Endothelial cell of umbilical vein (primary cell): ENCODE data around the gene NRDC. TPM values are rescaled to one million over a fixed set of nuclear protein-coding genes. Genes with fewer than 3 reads are reported as not detected.
"Not testable (repeated sequence)": the region's sequence is repeated elsewhere in the genome, so short reads cannot be mapped to it uniquely, and the experiment has no call there.

Experiments
- BruUV-seq: library from RNA; stranded (reverse); fragments of 400-500 nt; replicated peaks from 2 replicates; lab custom pipeline; 2021; lab: Mats Ljungman, UMichigan
- CTCF ChIA-PET: fragments of 300-600, 350-600 bp; sonication (Branson Sonifier 250); formaldehyde crosslinking; loops from one replicate; lab custom pipeline; 2021; ENCODE audit warnings: antibody characterized with exemption, inconsistent platforms; lab: Charles Lee
- POLR2A ChIA-PET: fragments of 300-600, 350-600 bp; sonication (Branson Sonifier 250); formaldehyde crosslinking; loops from one replicate; lab custom pipeline; 2021; ENCODE audit warnings: antibody characterized with exemption, inconsistent platforms; lab: Charles Lee
- DNase-seq: peaks from one replicate; pipeline ENCODE4 v3.0.0-alpha.2; 2011; ENCODE audit warnings: low read depth, low spot score
- FAIRE-seq: peaks from 2 replicates; lab custom pipeline; 2011; peaks lifted over from hg19 to GRCh38; lab: Jason Lieb, UNC
- H2AFZ ChIP-seq: 2 replicates; pipeline ENCODE4 v1.6.0; 2012; ENCODE audit warnings: low read depth, low read length, control low read depth, inconsistent platforms
- H3K27ac ChIP-seq: 2 replicates; pipeline ENCODE4 v1.5.1; 2011; ENCODE audit warnings: low read depth, mild to moderate bottlenecking, control low read depth, low read length, moderate library complexity; ENCODE audit not compliant: insufficient read depth
- H3K27me3 ChIP-seq, 2 experiments: 2 replicates each; pipeline versions ENCODE4 v1.6.0 to v1.6.1; 2011; ENCODE audit warnings: low read length in 2 of 2, mixed read lengths in 1 of 2; ENCODE audit not compliant: control insufficient read depth in 2 of 2, insufficient read depth in 2 of 2
- H3K36me3 ChIP-seq, 2 experiments: 2 replicates in 1 of 2; 3 replicates in 1 of 2; pipeline ENCODE4 v1.5.1; 2011; ENCODE audit warnings: low read length in 2 of 2, mild to moderate bottlenecking in 1 of 2, moderate library complexity in 1 of 2; ENCODE audit not compliant: control insufficient read depth in 2 of 2, insufficient read depth in 2 of 2; ENCODE audit errors: extremely low read depth in 1 of 2
- H3K4me1 ChIP-seq: 3 replicates; pipeline ENCODE4 v1.5.1; 2011; ENCODE audit warnings: mild to moderate bottlenecking, low read length; ENCODE audit not compliant: control insufficient read depth, insufficient read depth; ENCODE audit errors: extremely low read depth
- H3K4me2 ChIP-seq: 2 replicates; pipeline ENCODE4 v1.6.1; 2011; ENCODE audit warnings: low read length, control low read depth, mixed read lengths; ENCODE audit not compliant: insufficient read depth
- H3K4me3 ChIP-seq, 3 experiments: fragments of 200-600 bp in 1 of 3; sonication (generic), shearing (Covaris generic) in 1 of 3; replicated peaks in 1 of 3; 2 replicates each; pipeline ENCODE4 v1.5.1; 2011 to 2016; ENCODE audit warnings: control low read depth in 3 of 3, low read length in 3 of 3, mild to moderate bottlenecking in 2 of 3, inconsistent platforms in 1 of 3, low read depth in 1 of 3, moderate library complexity in 1 of 3; ENCODE audit not compliant: insufficient read depth in 1 of 3
- H3K79me2 ChIP-seq: 2 replicates; pipeline ENCODE4 v1.6.0; 2012; ENCODE audit warnings: low read length, inconsistent platforms; ENCODE audit not compliant: control insufficient read depth, insufficient read depth
- H3K9ac ChIP-seq: replicated peaks from 2 replicates; pipeline ENCODE3; 2011; ENCODE audit warnings: low read length, control low read depth; ENCODE audit not compliant: insufficient read depth; ENCODE audit errors: extremely low read depth
- H3K9me1 ChIP-seq: replicated peaks from 3 replicates; pipeline ENCODE4 v1.6.0; 2011; ENCODE audit warnings: mild to moderate bottlenecking, low read length; ENCODE audit not compliant: control insufficient read depth, insufficient read depth; ENCODE audit errors: extremely low read depth
- H3K9me3 ChIP-seq: replicated peaks from 2 replicates; pipeline ENCODE4 v1.5.1; 2012; ENCODE audit warnings: low read length, inconsistent platforms; ENCODE audit not compliant: control insufficient read depth, insufficient read depth
- H4K20me1 ChIP-seq: replicated peaks from 2 replicates; pipeline ENCODE3; 2011; ENCODE audit warnings: mild to moderate bottlenecking, low read length; ENCODE audit not compliant: control insufficient read depth, insufficient read depth; ENCODE audit errors: extremely low read depth
- CTCF ChIP-seq, 2 donors: IDR thresholded peaks; 1 replicate in 1 of 2; 2 replicates in 1 of 2; pipeline ENCODE4 v1.5.1; 2011; ENCODE audit warnings: low read length in 2 of 2, mild to moderate bottlenecking in 2 of 2, moderate library complexity in 2 of 2, control low read depth in 1 of 2, inconsistent platforms in 1 of 2, low read depth in 1 of 2; ENCODE audit not compliant: insufficient read depth in 1 of 2; ENCODE audit errors: extremely low read depth in 1 of 2
- EZH2 ChIP-seq: IDR thresholded peaks from 2 replicates; pipeline ENCODE4 v1.6.1; 2012; ENCODE audit warnings: borderline replicate concordance, low read depth, mild to moderate bottlenecking, moderate library complexity, low read length, inconsistent platforms; ENCODE audit not compliant: severe bottlenecking
- FOS ChIP-seq: IDR thresholded peaks from 2 replicates; pipeline ENCODE4 v1.6.1; 2011; ENCODE audit warnings: mild to moderate bottlenecking, low read length, moderate library complexity, borderline replicate concordance; ENCODE audit not compliant: insufficient read depth
- GATA2 ChIP-seq: IDR thresholded peaks from 2 replicates; pipeline ENCODE4 v1.7.0; 2011; ENCODE audit warnings: low read depth, mild to moderate bottlenecking, moderate library complexity, mixed read lengths, low read length; ENCODE audit not compliant: insufficient read length, insufficient read depth
- JUN ChIP-seq: IDR thresholded peaks from 2 replicates; pipeline ENCODE4 v1.6.1; 2011; ENCODE audit warnings: borderline replicate concordance, low read depth; ENCODE audit not compliant: insufficient read length, insufficient read depth
- MAX ChIP-seq: IDR thresholded peaks from 2 replicates; pipeline ENCODE4 v1.6.1; 2011; ENCODE audit not compliant: insufficient read depth, insufficient read length
- MYC ChIP-seq: IDR thresholded peaks from one replicate; pipeline ENCODE4 v1.6.1; 2011; ENCODE audit warnings: mild to moderate bottlenecking, low read depth, low read length
- POLR2A ChIP-seq: IDR thresholded peaks from 2 replicates; pipeline ENCODE4 v1.6.1; 2012; ENCODE audit warnings: low read depth, mild to moderate bottlenecking, control low read depth, low read length
- POLR2AphosphoS5 ChIP-seq: IDR thresholded peaks from 2 replicates; pipeline ENCODE4 v1.6.1; 2012; ENCODE audit warnings: low read depth, mild to moderate bottlenecking, control low read depth, low read length, moderate library complexity; ENCODE audit not compliant: insufficient read depth
- dilution Hi-C: fragments of 300-500 bp; cut with MboI; formaldehyde crosslinking; loops from one replicate; pipeline ENCODE4 v1.15.0; 2019; ENCODE audit warnings: low sequenced_read_pairs; ENCODE audit not compliant: extremely low pct_ligation_motif_present
- intact Hi-C: fragments of 100-400 bp; cut with micrococcal nuclease; formaldehyde crosslinking; loops from one replicate; pipeline ENCODE4 v1.10.0; 2022
- polyA plus RNA-seq, 4 experiments: library from polyadenylated mRNA; depleted of rRNA in 3 of 4; stranded (reverse) in 3 of 4; unstranded in 1 of 4; fragments of >200 nt; gene quantifications; 2 replicates each; pipeline versions ENCODE4 v1.2.1 to v1.2.3, GENCODE V29; 2011 to 2012; ENCODE audit warnings: missing spikeins in 1 of 4
- total RNA-seq: library from RNA; stranded (reverse); gene quantifications from 2 replicates; pipeline ENCODE4 v1.2.3, GENCODE V29; 2021

The NRDC gene
- total and polyA plus RNA-seq, 2 donors (not counting 3 experiments of a cell fraction or from before 2014, with no cell fraction given) = 41.8 to 146 TPM

DNA sequence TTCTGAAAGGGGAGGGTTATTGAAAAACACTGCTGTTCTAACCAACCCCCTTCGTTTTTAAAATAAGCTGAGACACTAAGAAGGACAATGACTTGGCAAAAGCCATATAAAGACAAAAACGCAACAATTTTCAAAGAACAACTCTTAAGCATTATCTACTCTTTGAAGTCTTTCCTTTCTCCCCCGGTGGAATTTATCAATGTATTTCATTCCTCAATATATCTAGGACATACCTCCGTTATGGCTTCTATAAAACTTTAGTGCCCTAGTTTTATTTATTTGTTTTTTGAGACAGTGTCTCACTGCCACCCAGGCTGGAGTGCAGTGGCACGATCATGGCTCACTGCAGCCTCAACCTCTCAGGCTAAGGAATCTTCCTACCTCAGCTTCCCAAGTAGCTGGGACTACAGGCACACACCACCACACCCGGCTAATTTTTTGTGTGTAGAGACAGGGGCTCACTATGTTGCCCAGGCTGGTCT, 3.2 kb downstream of the NRDC start:
- dilution Hi-C loops = no loop called here
- no peak for DNase-seq
- H3K9ac ChIP-seq = no peak overlapping the region
- H3K36me3 ChIP-seq = no peaks in the 10 kb centered on the region
- no peak for FAIRE-seq
- peaks cover 74% of the 10 kb centered on the region for H3K79me2 ChIP-seq
- no TSS peak for BruUV-seq
- no peak overlapping the region for H3K27ac ChIP-seq
- intact Hi-C loops = loop anchor here (5.0 kb wide), 1 partner anchor 492 kb away; the partner anchor contains the start of gene CC2D1B
- peak overlapping the region; percentile 81 for H3K4me2 ChIP-seq
- POLR2A ChIA-PET = no interaction called here
- H2AFZ ChIP-seq = no peak overlapping the region
- H3K27me3 ChIP-seq = no peaks in the 10 kb centered on the region
- TF ChIP-seq POLR2AphosphoS5 (no peak), JUN (no peak), POLR2A (no peak), FOS (no peak), MAX (no peak), CTCF (IDR thresholded peaks at IDR 0.05; ENCODE audit: extremely low read depth in 1 of 2, insufficient read depth in 1 of 2, low read depth in 1 of 2, low read length in 2 of 2) (no peak), EZH2 (no peak), MYC (no peak), GATA2 (no peak)
- H3K4me3 ChIP-seq = no peak overlapping the region
- no peaks in the 10 kb centered on the region for H3K9me3 ChIP-seq
- peaks cover 24% of the 10 kb centered on the region for H3K4me1 ChIP-seq
- peaks cover 3% of the 10 kb centered on the region for H4K20me1 ChIP-seq
- CTCF ChIA-PET = no interaction called here
- no peaks in the 10 kb centered on the region for H3K9me1 ChIP-seq

DNA sequence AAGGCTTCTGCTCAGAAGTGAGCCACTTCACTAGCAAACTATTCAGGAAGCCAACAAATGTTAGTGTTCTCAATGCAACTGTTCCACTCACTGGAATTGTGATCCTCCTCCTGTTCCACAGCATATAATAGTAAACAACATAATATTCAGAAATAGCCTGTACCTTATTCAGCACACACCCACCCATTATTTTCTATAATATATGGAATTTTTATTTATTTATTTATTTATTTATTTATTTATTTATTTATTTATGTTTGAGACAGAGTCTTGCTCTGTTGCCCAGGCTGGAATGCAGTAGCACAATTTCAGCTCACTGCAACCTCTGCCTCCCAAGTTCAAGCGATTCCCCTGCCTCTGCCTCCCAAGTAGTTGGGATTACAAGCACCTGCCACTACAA, 5.3 kb downstream of the NRDC start:
- H2AFZ ChIP-seq, BruUV-seq, FAIRE-seq, H3K4me3 ChIP-seq, H3K4me2 ChIP-seq, DNase-seq, H4K20me1 ChIP-seq, POLR2A ChIA-PET, H3K9me3 ChIP-seq, H3K27me3 ChIP-seq, H3K9ac ChIP-seq, intact Hi-C loops, H3K9me1 ChIP-seq, H3K27ac ChIP-seq, dilution Hi-C loops, H3K36me3 ChIP-seq, CTCF ChIA-PET: not testable (repeated sequence)
- Histone ChIP-seq H3K79me2 (peaks cover 92% of the 10 kb centered on the region), H3K4me1 (peaks cover 19% of the 10 kb centered on the region)
